C4-2B (cell line): Measurements from ENCODE around the gene TBC1D22A.

ENCODE experiments used
- H3K27ac ChIP-seq: fragments of 450-650 bp; 2 replicates; pipeline ENCODE4 v1.5.1; 2017
- CTCF ChIP-seq: fragments of 450-650 bp; conservative IDR thresholded peaks from 2 replicates; pipeline ENCODE4 v1.5.1; 2017; ENCODE audit warnings: mild to moderate bottlenecking
- ZFX ChIP-seq: fragments of 450-650 bp; IDR thresholded peaks from 2 replicates; pipeline ENCODE4 v1.6.1; 2017

Gene TBC1D22A

GRCh38 chr22:47160781-47161520 is 398.5 kb downstream of the TBC1D22A start:
- no peak overlapping the region for H3K27ac ChIP-seq
- no peak for TF ChIP-seq ZFX
- TF ChIP-seq CTCF, result no peak

- TF ChIP-seq ZFX, result no peak
- no peak for TF ChIP-seq CTCF
- no peak overlapping the region for H3K27ac ChIP-seq
Observed at GRCh38 chr22:47161631-47162030, 399.2 kb downstream of the TBC1D22A start.

- H3K27ac ChIP-seq, result no peak overlapping the region
- TF ChIP-seq CTCF (no peak), ZFX (no peak)
Observed at GRCh38 chr22:47162865-47163264, 400.4 kb downstream of the TBC1D22A start.

GRCh38 chr22:47163481-47163855 is 401.0 kb downstream of the TBC1D22A start:
- TF ChIP-seq CTCF, result no peak
- no peak for TF ChIP-seq ZFX

GRCh38 chr22:47163856-47164513 is 401.5 kb downstream of the TBC1D22A start:
- H3K27ac ChIP-seq, result no peak overlapping the region
- no peak for TF ChIP-seq ZFX
- no peak for TF ChIP-seq CTCF

More at GRCh38 chr22:47163481-47163855, 401.0 kb downstream of the TBC1D22A start:
- H3K27ac ChIP-seq, result no peak overlapping the region

GRCh38 chr22:47164514-47165337 is 402.3 kb downstream of the TBC1D22A start:
- TF ChIP-seq ZFX (no peak), CTCF (no peak)
- H3K27ac ChIP-seq, result no peak overlapping the region
